HUES48 (cell line): ENCODE data around the gene SIM2.

Experiments
- H3K27ac ChIP-seq: one replicate; pipeline ENCODE4 v1.7.0; 2013; ENCODE audit warnings: low read depth, low read length, inconsistent platforms
- H3K27me3 ChIP-seq: 2 replicates; pipeline ENCODE4 v1.6.1; 2013; ENCODE audit warnings: mild to moderate bottlenecking, low read length; ENCODE audit not compliant: control insufficient read depth, insufficient read depth
- H3K36me3 ChIP-seq: 2 replicates; pipeline ENCODE4 v1.6.1; 2013; ENCODE audit warnings: low read length; ENCODE audit not compliant: control insufficient read depth, insufficient read depth
- H3K4me1 ChIP-seq: 2 replicates; pipeline ENCODE4 v1.6.1; 2013; ENCODE audit warnings: mild to moderate bottlenecking, low read length; ENCODE audit not compliant: control insufficient read depth, insufficient read depth
- H3K4me3 ChIP-seq: 2 replicates; pipeline ENCODE4 v1.5.1; 2013; ENCODE audit warnings: mild to moderate bottlenecking, low read depth, low read length
- H3K9ac ChIP-seq: 2 replicates; pipeline ENCODE4 v1.6.1; 2013; ENCODE audit warnings: mild to moderate bottlenecking, low read depth, low read length, moderate library complexity
- H3K9me3 ChIP-seq: 2 replicates; pipeline ENCODE4 v1.6.1; 2013; ENCODE audit warnings: low read length; ENCODE audit not compliant: control insufficient read depth, insufficient read depth

Gene SIM2

GRCh38 chr21:36754241-36754898, 55.5 kb downstream of the SIM2 start:
- no peak overlapping the region for H3K9ac ChIP-seq
- H3K4me1 ChIP-seq, result peaks cover 30% of the 10 kb centered on the region
- no peak overlapping the region for H3K27ac ChIP-seq
- no peaks in the 10 kb centered on the region for H3K9me3 ChIP-seq
- H3K27me3 ChIP-seq, result peaks cover 2% of the 10 kb centered on the region
- no peaks in the 10 kb centered on the region for H3K36me3 ChIP-seq
- H3K4me3 ChIP-seq, result no peak overlapping the region

DNA sequence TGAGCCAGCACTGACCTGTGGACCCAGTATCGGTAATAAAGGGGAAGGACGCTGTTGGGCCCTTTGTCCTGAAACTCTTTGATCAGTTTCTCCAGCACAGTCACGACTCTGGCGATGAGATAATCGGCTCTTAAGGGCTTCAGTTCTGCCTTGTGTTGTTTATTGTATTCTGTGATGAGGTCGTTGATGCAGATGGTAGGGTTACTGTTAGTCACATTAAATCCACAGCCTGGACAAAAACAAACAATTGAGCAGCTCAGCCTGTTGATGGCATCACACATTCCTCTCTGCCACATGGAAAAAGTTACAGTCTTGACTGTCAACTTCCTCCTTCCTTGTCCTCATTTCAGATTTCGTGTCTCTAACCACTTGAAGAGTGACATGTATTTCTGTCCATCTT, 57.6 kb downstream of the SIM2 start:
- Histone ChIP-seq H3K4me1 (peaks cover 9% of the 10 kb centered on the region), H3K27ac (no peak overlapping the region), H3K36me3 (no peaks in the 10 kb centered on the region), H3K4me3 (no peak overlapping the region), H3K27me3 (no peaks in the 10 kb centered on the region), H3K9me3 (no peaks in the 10 kb centered on the region), H3K9ac (no peak overlapping the region)

DNA sequence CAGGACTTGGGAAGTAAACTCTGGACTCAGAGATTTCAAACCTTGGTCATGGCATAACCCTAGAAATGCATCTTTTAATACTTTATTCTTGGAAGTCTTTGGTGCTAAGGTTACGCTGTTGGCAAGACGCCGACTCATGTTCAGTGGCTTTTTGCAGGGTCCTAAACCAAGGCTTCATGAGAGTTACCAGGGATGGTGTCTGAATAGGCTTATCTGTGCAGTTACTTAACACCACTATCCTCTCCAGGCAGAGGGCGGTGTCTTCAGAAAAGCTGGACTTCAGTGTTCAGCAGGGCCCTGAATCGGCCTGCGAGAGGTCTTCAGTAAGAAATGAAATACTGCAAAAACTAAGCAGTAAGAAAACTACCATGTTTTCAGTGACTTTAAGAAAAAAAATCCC, 58.3 kb downstream of the SIM2 start:
- Histone ChIP-seq H3K27me3 (no peaks in the 10 kb centered on the region), H3K36me3 (no peaks in the 10 kb centered on the region), H3K9me3 (no peaks in the 10 kb centered on the region), H3K4me1 (peaks cover 2% of the 10 kb centered on the region; the same call in 1 of the 2 replicates), H3K9ac (no peak overlapping the region), H3K4me3 (no peak overlapping the region), H3K27ac (no peak overlapping the region)

DNA sequence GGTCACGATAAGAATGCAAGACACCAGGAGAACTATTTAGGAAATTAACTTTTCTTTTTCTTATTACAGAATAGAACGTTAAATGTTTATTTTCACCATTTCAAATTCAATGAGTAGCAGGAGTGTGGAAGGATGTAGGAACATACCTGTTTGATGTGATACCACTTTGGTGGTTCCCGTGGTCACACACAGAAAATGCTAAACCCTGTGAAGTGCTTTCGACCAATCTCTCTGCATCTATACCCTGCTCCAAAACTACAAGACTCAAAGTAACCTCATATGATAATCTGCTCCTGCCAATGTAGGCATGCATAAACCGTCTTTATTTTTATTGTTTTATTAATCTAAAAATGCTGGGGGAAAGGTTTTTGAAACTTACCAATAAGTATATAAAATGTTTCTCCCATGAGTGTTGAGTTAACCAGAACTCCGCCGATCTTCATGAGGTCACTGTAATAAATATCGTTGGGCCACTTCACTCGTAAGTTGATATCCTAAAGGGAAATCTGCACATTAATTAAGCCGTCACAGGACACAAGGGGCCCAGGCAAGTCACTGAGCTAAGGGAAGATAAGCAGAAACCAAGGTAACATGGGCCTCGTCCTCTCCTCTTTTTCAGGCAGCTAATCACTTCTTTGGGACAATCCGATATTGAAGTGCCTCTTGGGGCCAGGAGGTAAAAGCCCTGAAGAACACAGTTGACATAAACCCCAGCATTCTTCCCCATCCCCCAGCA, 60.6 kb downstream of the SIM2 start:
- H3K9me3 ChIP-seq, result no peaks in the 10 kb centered on the region
- no peaks in the 10 kb centered on the region for H3K27me3 ChIP-seq
- no peak overlapping the region for H3K9ac ChIP-seq
- no peak overlapping the region for H3K27ac ChIP-seq
- H3K4me1 ChIP-seq, result no peaks in the 10 kb centered on the region
- no peaks in the 10 kb centered on the region for H3K36me3 ChIP-seq
- H3K4me3 ChIP-seq, result no peak overlapping the region

GRCh38 chr21:36761685-36762084, 62.8 kb downstream of the SIM2 start:
- Histone ChIP-seq H3K27ac (no peak overlapping the region), H3K9ac (no peak overlapping the region), H3K4me3 (no peak overlapping the region), H3K36me3 (no peaks in the 10 kb centered on the region), H3K27me3 (no peaks in the 10 kb centered on the region), H3K4me1 (no peaks in the 10 kb centered on the region), H3K9me3 (no peaks in the 10 kb centered on the region)

- H3K9me3 ChIP-seq, result no peaks in the 10 kb centered on the region
- H3K9ac ChIP-seq, result no peak overlapping the region
- no peak overlapping the region for H3K27ac ChIP-seq
- H3K36me3 ChIP-seq, result no peaks in the 10 kb centered on the region
- H3K4me3 ChIP-seq, result no peak overlapping the region
- H3K4me1 ChIP-seq, result no peaks in the 10 kb centered on the region
- no peaks in the 10 kb centered on the region for H3K27me3 ChIP-seq
Measured at GRCh38 chr21:36762642-36763041, 63.7 kb downstream of the SIM2 start.

DNA sequence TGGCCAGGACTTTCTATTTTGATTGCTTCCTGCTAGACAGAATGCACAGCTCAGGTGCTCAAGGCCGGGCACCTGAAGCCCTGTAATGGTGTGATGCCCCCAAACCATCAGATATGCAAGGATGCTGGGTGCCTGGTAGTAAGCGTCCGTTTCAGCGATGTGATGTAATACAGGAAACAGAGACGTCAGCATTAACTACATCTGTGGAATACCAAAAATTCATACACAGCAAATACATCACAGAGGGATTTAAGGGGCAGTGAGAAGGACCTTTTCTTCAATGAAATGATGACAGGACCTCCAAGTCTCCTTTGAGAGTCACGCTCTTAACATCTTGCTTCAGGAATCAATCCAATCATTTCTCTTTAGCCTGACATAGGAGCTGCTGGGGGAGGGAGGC, 64.4 kb downstream of the SIM2 start:
- Histone ChIP-seq H3K9me3 (no peaks in the 10 kb centered on the region), H3K27me3 (no peaks in the 10 kb centered on the region), H3K27ac (no peak overlapping the region), H3K4me1 (no peaks in the 10 kb centered on the region), H3K36me3 (no peaks in the 10 kb centered on the region), H3K9ac (no peak overlapping the region), H3K4me3 (no peak overlapping the region)

- H3K36me3 ChIP-seq, result no peaks in the 10 kb centered on the region
- H3K27ac ChIP-seq, result no peak overlapping the region
- H3K27me3 ChIP-seq, result no peaks in the 10 kb centered on the region
- no peak overlapping the region for H3K9ac ChIP-seq
- no peak overlapping the region for H3K4me3 ChIP-seq
- H3K9me3 ChIP-seq, result no peaks in the 10 kb centered on the region
- H3K4me1 ChIP-seq, result no peaks in the 10 kb centered on the region
Measured at GRCh38 chr21:36765229-36765628, 66.3 kb downstream of the SIM2 start.

GRCh38 chr21:36766511-36766910, 67.6 kb downstream of the SIM2 start:
- Histone ChIP-seq H3K9me3 (no peaks in the 10 kb centered on the region), H3K4me3 (no peak overlapping the region), H3K9ac (no peak overlapping the region), H3K4me1 (no peaks in the 10 kb centered on the region), H3K27me3 (no peaks in the 10 kb centered on the region), H3K36me3 (no peaks in the 10 kb centered on the region), H3K27ac (no peak overlapping the region)

- H3K27me3 ChIP-seq, result no peaks in the 10 kb centered on the region
- no peaks in the 10 kb centered on the region for H3K4me1 ChIP-seq
- no peaks in the 10 kb centered on the region for H3K36me3 ChIP-seq
- no peak overlapping the region for H3K4me3 ChIP-seq
- H3K9me3 ChIP-seq, result no peaks in the 10 kb centered on the region
- no peak overlapping the region for H3K9ac ChIP-seq
- no peak overlapping the region for H3K27ac ChIP-seq
Measured at GRCh38 chr21:36767096-36767495, 68.2 kb downstream of the SIM2 start.

- no peak overlapping the region for H3K27ac ChIP-seq
- no peaks in the 10 kb centered on the region for H3K36me3 ChIP-seq
- H3K9ac ChIP-seq, result no peak overlapping the region
- H3K4me1 ChIP-seq, result no peaks in the 10 kb centered on the region
- no peaks in the 10 kb centered on the region for H3K9me3 ChIP-seq
- no peak overlapping the region for H3K4me3 ChIP-seq
- no peaks in the 10 kb centered on the region for H3K27me3 ChIP-seq
Measured at GRCh38 chr21:36768496-36768895, 69.6 kb downstream of the SIM2 start.
